HUES6 (cell line): ENCODE data around the gene ABCB1.
"Not testable (repeated sequence)": the region's sequence is repeated elsewhere in the genome, so short reads cannot be mapped to it uniquely, and the experiment has no call there.

Experiments used
- H3K27ac ChIP-seq: 2 replicates; pipeline ENCODE4 v1.7.0; 2013; ENCODE audit warnings: low read depth, mild to moderate bottlenecking, low read length, inconsistent platforms
- H3K27me3 ChIP-seq: 2 replicates; pipeline ENCODE4 v1.6.1; 2013; ENCODE audit warnings: low read length; ENCODE audit not compliant: control insufficient read depth, insufficient read depth
- H3K36me3 ChIP-seq: 2 replicates; pipeline ENCODE4 v1.6.1; 2013; ENCODE audit warnings: low read length; ENCODE audit not compliant: control insufficient read depth, insufficient read depth
- H3K4me1 ChIP-seq: 2 replicates; pipeline ENCODE4 v1.6.1; 2013; ENCODE audit warnings: low read length; ENCODE audit not compliant: control insufficient read depth, insufficient read depth
- H3K4me3 ChIP-seq: 2 replicates; pipeline ENCODE4 v1.5.1; 2013; ENCODE audit warnings: low read depth, low read length
- H3K9ac ChIP-seq: one replicate; pipeline ENCODE4 v1.6.1; 2013; ENCODE audit warnings: mild to moderate bottlenecking, low read length
- H3K9me3 ChIP-seq: 2 replicates; pipeline ENCODE4 v1.6.1; 2013; ENCODE audit warnings: low read depth, low read length; ENCODE audit not compliant: control insufficient read depth, insufficient read depth

Gene ABCB1

DNA sequence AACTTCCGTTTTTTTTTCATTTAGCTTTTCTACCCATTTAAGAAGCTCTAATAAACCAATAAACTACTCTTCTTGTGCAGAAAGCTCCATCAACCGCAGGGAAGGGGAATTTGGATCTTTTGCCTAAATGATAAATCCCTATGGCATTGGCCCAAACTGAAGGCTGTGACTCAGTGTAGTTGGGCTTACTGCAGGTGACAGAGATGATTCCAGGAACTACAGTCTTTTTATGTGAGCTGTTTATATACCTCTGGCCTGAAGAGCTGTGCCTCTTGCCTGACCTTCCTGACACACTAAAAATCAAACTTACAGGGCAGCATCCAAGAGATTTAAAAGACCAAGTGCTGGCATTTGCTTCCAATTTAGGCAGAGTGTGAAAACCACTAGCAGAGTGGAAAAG lies 25.2 kb downstream of the ABCB1 start:
- no peak overlapping the region for H3K9ac ChIP-seq
- no peak overlapping the region for H3K27ac ChIP-seq
- H3K4me1 ChIP-seq, result no peaks in the 10 kb centered on the region
- no peak overlapping the region for H3K4me3 ChIP-seq
- H3K9me3 ChIP-seq, result no peaks in the 10 kb centered on the region
- H3K36me3 ChIP-seq, result no peaks in the 10 kb centered on the region
- no peaks in the 10 kb centered on the region for H3K27me3 ChIP-seq

DNA sequence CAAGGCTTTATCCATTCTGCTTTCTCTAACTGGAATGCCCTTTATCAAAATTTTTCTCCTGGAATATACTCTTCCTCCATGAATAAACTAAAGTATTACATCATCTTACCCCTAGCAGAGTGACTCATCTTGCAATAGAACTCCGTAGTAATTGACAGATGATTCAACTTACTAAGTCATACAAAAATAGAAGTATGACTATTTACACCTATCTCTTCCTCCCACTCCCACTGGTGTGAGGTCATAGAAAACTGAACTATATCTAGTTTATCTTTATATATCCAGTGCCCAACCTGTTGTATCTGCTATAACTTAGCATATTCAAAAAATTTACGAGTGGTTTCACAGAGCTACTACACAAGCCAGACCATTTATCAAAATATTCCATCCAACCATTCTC lies 26.1 kb downstream of the ABCB1 start:
- no peak overlapping the region for H3K27ac ChIP-seq
- no peak overlapping the region for H3K9ac ChIP-seq
- no peaks in the 10 kb centered on the region for H3K27me3 ChIP-seq
- H3K36me3 ChIP-seq, result no peaks in the 10 kb centered on the region
- H3K4me1 ChIP-seq, result no peaks in the 10 kb centered on the region
- H3K9me3 ChIP-seq, result no peaks in the 10 kb centered on the region
- no peak overlapping the region for H3K4me3 ChIP-seq

DNA sequence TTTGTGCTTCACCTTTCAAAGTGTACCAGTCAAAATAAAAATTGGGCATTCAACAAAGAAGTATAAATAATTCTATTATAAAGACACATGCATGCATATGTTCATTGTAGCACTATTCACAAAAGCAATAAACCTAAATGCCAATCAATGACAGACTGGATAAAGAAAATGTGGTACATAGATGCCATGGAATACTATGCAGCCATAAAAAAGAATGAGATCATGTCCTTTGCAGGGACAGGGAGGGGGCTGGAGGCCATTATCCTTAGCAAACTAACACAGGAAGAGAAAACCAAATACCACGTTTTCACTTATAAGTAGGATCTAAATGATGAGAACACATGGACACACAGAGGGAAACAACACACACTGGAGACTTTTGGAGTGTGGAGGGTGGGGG lies 28.2 kb downstream of the ABCB1 start:
- H3K4me1 ChIP-seq, H3K9me3 ChIP-seq, H3K27ac ChIP-seq, H3K9ac ChIP-seq, H3K4me3 ChIP-seq, H3K36me3 ChIP-seq, H3K27me3 ChIP-seq: not testable (repeated sequence)

DNA sequence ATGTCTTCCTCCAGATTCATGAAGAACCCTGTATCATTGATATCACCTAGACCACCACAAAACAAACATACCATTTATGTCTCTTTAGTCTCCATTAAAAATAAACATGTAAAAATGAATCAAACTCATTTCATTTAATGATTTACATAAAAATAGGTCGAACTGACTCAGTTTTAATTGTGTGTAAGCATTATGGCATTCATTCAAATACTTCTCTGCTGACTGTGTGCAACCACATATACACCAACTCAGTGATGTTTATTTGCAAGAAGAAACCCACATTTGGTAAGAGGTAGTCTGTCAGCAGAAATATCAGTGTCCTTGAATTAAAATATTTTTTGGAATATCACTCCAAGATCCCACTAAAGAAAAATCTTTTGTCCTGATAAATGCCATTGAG lies 30.5 kb downstream of the ABCB1 start:
- Histone ChIP-seq H3K36me3 (no peaks in the 10 kb centered on the region), H3K9ac (no peak overlapping the region), H3K9me3 (no peaks in the 10 kb centered on the region), H3K27ac (no peak overlapping the region), H3K27me3 (no peaks in the 10 kb centered on the region), H3K4me1 (no peaks in the 10 kb centered on the region), H3K4me3 (no peak overlapping the region)

DNA sequence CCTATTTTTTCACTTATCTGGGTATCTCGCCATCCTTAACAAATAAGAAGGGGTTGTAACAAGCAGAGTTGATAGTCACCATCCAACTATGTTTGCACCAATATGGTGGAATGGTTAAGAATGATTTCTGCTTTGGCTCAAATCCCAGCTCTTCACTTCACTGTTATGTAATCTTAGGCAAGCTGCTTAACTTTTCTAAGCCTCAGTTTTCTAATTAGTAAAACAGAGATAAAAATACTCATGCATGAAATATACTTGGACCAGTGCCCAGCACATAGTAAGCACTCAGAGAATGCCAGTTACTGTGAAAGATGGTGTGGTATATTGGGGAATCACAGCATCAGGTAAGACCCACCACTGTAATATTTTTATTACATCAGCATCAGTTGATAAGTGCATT lies 33.6 kb downstream of the ABCB1 start:
- H3K9ac ChIP-seq, result no peak overlapping the region
- H3K27ac ChIP-seq, result no peak overlapping the region
- H3K4me3 ChIP-seq, result no peak overlapping the region
- no peaks in the 10 kb centered on the region for H3K36me3 ChIP-seq
- H3K27me3 ChIP-seq, result no peaks in the 10 kb centered on the region
- H3K9me3 ChIP-seq, result no peaks in the 10 kb centered on the region
- no peaks in the 10 kb centered on the region for H3K4me1 ChIP-seq

DNA sequence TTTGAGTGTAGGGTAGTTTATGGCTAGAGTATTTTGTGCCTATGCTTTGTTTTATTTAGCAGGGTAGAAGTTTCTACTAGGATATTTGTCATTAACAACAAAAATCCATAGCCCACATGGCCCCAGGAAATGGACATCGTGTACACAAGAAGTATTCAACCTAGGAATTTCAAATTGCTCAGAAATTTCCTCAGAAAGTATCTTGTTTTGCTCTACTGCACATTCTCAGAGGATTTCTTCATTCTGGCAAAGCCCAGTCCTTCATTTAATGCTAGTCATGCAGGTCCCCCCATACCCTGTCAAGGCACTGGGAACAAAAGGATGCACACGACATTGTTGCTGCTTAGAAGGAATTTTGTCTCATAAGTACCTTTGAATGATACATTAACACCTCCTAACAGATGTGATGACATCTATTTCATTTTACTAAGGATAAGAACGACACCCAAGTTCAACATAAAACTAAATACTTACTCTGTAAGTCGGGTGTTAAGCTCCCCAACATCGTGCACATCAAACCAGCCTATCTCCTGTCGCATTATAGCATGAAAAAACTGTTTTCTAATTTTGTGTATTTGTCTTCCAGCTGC lies 34.3 kb downstream of the ABCB1 start:
- Histone ChIP-seq H3K9ac (no peak overlapping the region), H3K4me1 (0 out of 2 replicates have a peak, but pooled peaks cover 2% of the 10 kb centered on the region), H3K27me3 (no peaks in the 10 kb centered on the region), H3K36me3 (no peaks in the 10 kb centered on the region), H3K4me3 (no peak overlapping the region), H3K27ac (no peak overlapping the region), H3K9me3 (no peaks in the 10 kb centered on the region)

DNA sequence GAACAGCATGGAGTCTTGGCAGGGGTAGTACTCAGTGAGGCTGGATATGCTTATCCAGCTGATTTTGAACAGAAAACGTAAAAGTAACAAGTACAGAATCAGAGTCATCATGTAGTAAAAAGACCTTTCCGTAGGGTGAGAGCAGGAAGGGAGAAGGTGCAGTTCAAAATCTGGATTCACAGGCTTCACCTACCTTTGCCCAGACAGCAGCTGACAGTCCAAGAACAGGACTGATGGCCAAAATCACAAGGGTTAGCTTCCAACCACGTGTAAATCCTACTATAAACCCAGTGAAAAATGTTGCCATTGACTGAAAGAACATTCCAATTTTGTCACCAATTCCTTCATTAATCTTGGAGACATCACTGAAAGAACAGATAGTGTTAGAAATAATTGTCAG lies 34.8 kb downstream of the ABCB1 start:
- Histone ChIP-seq H3K27ac (no peak overlapping the region), H3K9ac (no peak overlapping the region), H3K27me3 (no peaks in the 10 kb centered on the region), H3K9me3 (no peaks in the 10 kb centered on the region), H3K4me1 (peaks cover 7% of the 10 kb centered on the region), H3K36me3 (no peaks in the 10 kb centered on the region), H3K4me3 (no peak overlapping the region)

DNA sequence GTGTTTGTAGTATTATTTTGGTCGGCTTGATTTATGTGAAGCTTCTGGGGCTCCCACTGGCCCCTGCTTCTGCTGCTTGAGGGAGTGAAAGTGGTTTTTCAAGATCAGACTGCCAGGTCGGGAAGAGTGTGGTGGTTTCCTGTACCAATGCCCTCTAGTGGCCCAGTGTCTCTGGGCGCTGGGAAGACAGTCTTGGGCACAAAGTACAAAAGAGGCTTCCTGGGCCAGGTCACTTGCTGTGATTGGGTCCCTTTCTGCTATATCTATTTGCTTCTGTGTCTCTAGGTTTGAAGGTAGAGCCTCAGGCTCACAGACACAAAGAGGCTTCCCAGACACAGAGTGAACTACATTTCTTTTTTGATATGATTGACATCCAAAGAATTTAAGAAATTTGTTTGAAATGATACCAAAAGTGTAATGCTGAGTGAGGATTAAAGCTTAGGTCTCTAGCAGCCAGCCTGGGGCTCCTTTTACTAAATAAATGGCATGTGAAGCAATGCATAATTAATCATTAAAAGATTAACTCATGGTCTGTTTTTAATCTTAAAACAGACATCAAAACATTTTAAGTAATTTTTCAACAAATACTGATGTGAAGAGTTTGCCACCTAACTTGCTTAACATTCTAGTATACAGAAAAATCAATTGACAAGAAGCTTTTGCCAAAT lies 36.3 kb downstream of the ABCB1 start:
- Histone ChIP-seq H3K27ac (no peak overlapping the region), H3K4me1 (peaks cover 21% of the 10 kb centered on the region), H3K4me3 (no peak overlapping the region), H3K27me3 (no peaks in the 10 kb centered on the region), H3K9ac (no peak overlapping the region), H3K9me3 (no peaks in the 10 kb centered on the region), H3K36me3 (no peaks in the 10 kb centered on the region)

DNA sequence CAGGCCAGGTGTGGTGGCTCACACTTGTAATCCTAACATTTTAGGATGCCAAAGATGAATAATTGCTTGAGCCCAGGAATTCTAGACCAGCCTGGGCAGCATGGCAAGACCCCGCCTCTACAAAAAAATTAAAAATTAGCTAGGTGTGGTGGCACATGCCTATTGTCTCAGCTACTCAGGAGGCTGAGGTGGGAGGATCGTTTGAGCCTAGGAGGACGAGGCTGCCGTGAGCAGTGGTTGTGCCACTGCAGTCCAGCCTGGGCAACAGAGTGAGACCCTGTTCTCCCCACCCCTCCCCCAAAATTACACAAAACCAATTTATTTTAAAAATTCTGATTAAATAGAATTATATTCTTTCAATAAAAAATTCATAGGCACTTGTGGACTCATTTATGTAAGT lies 39.0 kb downstream of the ABCB1 start:
- H3K9me3 ChIP-seq, result no peaks in the 10 kb centered on the region
- no peaks in the 10 kb centered on the region for H3K27me3 ChIP-seq
- no peak overlapping the region for H3K4me3 ChIP-seq
- no peaks in the 10 kb centered on the region for H3K36me3 ChIP-seq
- no peak overlapping the region for H3K27ac ChIP-seq
- H3K9ac ChIP-seq, result no peak overlapping the region
- H3K4me1 ChIP-seq, result peaks cover 21% of the 10 kb centered on the region

DNA sequence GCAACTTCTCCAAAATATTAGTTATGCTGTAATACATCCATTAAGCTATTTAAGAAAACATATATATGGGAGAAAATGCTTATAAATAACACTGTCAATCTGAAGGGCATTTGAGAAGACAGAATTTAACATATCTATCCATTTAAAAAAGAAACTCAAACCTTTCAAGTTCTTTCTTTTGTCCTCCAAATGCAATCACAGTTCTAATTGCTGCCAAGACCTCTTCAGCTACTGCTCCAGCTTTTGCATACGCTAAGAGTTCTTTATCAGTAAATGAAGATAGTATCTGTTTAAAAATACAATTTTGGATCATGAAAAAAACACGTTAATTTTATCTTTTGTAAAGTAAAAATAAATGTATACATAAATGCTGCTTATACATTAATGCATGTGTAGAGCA lies 39.6 kb downstream of the ABCB1 start:
- no peaks in the 10 kb centered on the region for H3K27me3 ChIP-seq

DNA sequence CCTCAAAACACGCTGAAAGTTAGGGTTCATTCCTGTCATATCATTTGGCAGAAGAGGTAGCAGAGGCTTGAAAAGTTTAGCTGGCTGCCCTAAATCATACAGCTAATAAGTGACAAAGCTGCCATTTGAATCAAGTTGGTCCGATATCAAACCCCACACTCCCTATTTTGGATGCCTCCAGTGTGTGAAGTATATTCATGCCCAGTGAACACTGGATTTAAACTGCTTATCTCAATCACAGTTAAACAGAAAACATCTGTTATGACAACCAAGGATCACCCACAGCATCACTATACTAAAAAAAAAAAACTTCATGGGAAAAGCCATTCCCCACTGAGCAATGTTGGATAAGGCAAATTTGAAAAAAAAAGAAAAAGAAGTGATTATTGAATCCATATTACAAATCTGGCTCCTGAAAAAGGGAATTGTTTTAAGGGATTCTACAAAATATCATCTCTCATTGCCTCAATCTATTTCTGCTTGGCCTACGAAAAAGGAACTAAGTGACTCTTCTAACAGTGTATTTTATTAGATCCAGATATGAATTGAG lies 48.3 kb downstream of the ABCB1 start:
- H3K36me3 ChIP-seq, result no peaks in the 10 kb centered on the region
- no peak overlapping the region for H3K9ac ChIP-seq
- H3K4me3 ChIP-seq, result no peak overlapping the region
- H3K27ac ChIP-seq, result no peak overlapping the region
- H3K4me1 ChIP-seq, result no peaks in the 10 kb centered on the region
- H3K9me3 ChIP-seq, result no peaks in the 10 kb centered on the region
- no peaks in the 10 kb centered on the region for H3K27me3 ChIP-seq

More for the DNA sequence above, 39.6 kb downstream of the ABCB1 start:
- Histone ChIP-seq H3K4me3 (no peak overlapping the region), H3K9ac (no peak overlapping the region), H3K27ac (0 out of 2 replicates have a peak overlapping the region, but pooled peaks have one; percentile 52), H3K4me1 (peaks cover 21% of the 10 kb centered on the region), H3K36me3 (no peaks in the 10 kb centered on the region), H3K9me3 (no peaks in the 10 kb centered on the region)
